Keratinocyte (primary cell): ENCODE data around the gene PPM1A.

Experiments used
- EZH2 ChIP-seq: IDR thresholded peaks from one replicate; pipeline ENCODE4 v1.6.1; 2012; ENCODE audit warnings: inconsistent platforms, mild to moderate bottlenecking, low read length, moderate library complexity
- TF ChIP-seq, protein P1 (sequence below), 3 experiments: IDR thresholded peaks in 1 of 3; conservative IDR thresholded peaks in 1 of 3; optimal IDR thresholded peaks in 1 of 3; 2 replicates in 2 of 3; 3 replicates in 1 of 3; pipeline versions ENCODE3 to v1.5.1; 2011; ENCODE audit warnings: low read length in 3 of 3, mild to moderate bottlenecking in 3 of 3, moderate library complexity in 2 of 3, control low read depth in 1 of 3, inconsistent platforms in 1 of 3; ENCODE audit not compliant: insufficient read depth in 2 of 3; ENCODE audit errors: extremely low read depth in 1 of 3

DNA sequence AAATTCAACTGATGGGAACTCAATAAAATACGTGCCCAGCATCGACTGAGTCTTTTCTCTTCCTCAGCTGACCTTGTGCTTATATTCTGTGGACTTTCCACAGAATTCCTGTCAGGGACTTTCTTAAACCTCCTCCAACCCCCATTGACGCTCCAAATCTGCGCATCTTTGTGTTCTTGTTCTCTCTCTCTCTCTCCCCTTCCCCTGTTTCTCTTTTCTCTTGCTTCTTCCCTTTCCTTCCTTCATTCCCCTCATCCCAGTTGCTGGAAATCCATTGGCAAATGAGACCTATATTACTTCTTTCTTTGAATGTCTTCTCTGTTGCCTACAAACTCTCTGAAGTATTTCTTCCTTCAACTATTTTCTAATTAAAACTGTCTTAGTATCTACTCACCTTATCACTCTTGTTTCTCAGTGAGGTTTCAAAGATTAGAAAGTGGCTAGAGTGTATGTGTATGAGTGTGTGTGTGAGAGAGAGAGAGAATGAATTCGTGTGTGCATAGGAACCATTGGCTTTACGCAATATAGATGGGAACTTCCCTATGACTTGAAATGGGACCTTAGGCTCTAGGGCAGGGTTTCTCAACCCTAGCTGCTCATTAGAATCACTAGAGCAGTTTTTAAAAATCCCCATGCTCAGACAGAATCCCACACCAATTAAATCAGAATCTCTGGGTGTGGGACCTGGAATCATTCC is 42.0 kb upstream of the PPM1A start:
- TF ChIP-seq, protein P1, sequence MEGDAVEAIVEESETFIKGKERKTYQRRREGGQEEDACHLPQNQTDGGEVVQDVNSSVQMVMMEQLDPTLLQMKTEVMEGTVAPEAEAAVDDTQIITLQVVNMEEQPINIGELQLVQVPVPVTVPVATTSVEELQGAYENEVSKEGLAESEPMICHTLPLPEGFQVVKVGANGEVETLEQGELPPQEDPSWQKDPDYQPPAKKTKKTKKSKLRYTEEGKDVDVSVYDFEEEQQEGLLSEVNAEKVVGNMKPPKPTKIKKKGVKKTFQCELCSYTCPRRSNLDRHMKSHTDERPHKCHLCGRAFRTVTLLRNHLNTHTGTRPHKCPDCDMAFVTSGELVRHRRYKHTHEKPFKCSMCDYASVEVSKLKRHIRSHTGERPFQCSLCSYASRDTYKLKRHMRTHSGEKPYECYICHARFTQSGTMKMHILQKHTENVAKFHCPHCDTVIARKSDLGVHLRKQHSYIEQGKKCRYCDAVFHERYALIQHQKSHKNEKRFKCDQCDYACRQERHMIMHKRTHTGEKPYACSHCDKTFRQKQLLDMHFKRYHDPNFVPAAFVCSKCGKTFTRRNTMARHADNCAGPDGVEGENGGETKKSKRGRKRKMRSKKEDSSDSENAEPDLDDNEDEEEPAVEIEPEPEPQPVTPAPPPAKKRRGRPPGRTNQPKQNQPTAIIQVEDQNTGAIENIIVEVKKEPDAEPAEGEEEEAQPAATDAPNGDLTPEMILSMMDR (optimal IDR thresholded peaks at IDR 0.05 in 1 of 3, IDR thresholded peaks at IDR 0.05 in 1 of 3, conservative IDR thresholded peaks at IDR 0.05 in 1 of 3; ENCODE audit: extremely low read depth in 1 of 3, insufficient read depth in 2 of 3, low read length in 3 of 3) = no peak
- no peak for TF ChIP-seq EZH2
